MM.1S (cell line): ENCODE results near the gene FBXL20.

ENCODE experiments used
- DNase-seq: peaks from one replicate; pipeline ENCODE4 v3.0.0-alpha.2; 2015
- H2AFZ ChIP-seq: fragments of 300-600 bp; sonication (generic); 2 replicates; pipeline ENCODE4 v1.6.0; 2016; ENCODE audit warnings: antibody characterized with exemption, low read length
- H3F3A ChIP-seq: fragments of 300-600 bp; sonication (generic); 2 replicates; pipeline ENCODE4 v1.6.1; 2016; ENCODE audit warnings: mild to moderate bottlenecking, antibody characterized with exemption, low read length, moderate library complexity, mixed read lengths; ENCODE audit not compliant: insufficient read depth
- H3K27ac ChIP-seq: fragments of 300-600 bp; sonication (generic); 2 replicates; pipeline ENCODE4 v1.5.1; 2016; ENCODE audit warnings: mild to moderate bottlenecking, low read length
- H3K27me3 ChIP-seq: fragments of 300-600 bp; sonication (generic); replicated peaks from 2 replicates; pipeline ENCODE4 v1.6.0; 2016; ENCODE audit warnings: low read length; ENCODE audit not compliant: insufficient read depth
- H3K36me3 ChIP-seq: fragments of 300-600 bp; sonication (generic); replicated peaks from 2 replicates; pipeline ENCODE4 v1.6.1; 2016; ENCODE audit warnings: mild to moderate bottlenecking, low read length, mixed read lengths; ENCODE audit not compliant: insufficient read depth
- H3K4me1 ChIP-seq: fragments of 300-600 bp; sonication (generic); 2 replicates; pipeline ENCODE4 v1.6.1; 2016; ENCODE audit warnings: low read length, mixed read lengths
- H3K4me2 ChIP-seq: fragments of 300-600 bp; sonication (generic); 2 replicates; pipeline ENCODE4 v1.6.0; 2016; ENCODE audit warnings: low read depth, low read length
- H3K4me3 ChIP-seq: fragments of 300-600 bp; sonication (generic); 2 replicates; pipeline ENCODE4 v1.5.1; 2016; ENCODE audit warnings: low read length, mixed read lengths
- H3K79me2 ChIP-seq: fragments of 300-600 bp; sonication (generic); 2 replicates; pipeline ENCODE4 v1.6.1; 2016; ENCODE audit warnings: mixed run types, low read length, mixed read lengths
- H3K9ac ChIP-seq: fragments of 300-600 bp; sonication (generic); 2 replicates; pipeline ENCODE4 v1.6.1; 2016; ENCODE audit warnings: low read length, mixed read lengths
- H3K9me2 ChIP-seq: fragments of 300-600 bp; sonication (generic); replicated peaks from 2 replicates; pipeline ENCODE4 v1.6.1; 2016; ENCODE audit warnings: mild to moderate bottlenecking, low read length, mixed read lengths; ENCODE audit not compliant: insufficient read depth
- H3K9me3 ChIP-seq: fragments of 300-600 bp; sonication (generic); replicated peaks from 2 replicates; pipeline ENCODE4 v1.6.1; 2016; ENCODE audit warnings: mild to moderate bottlenecking, low read length, mixed read lengths; ENCODE audit not compliant: insufficient read depth
- H4K20me1 ChIP-seq: fragments of 300-600 bp; sonication (generic); 2 replicates; pipeline ENCODE4 v1.6.1; 2016; ENCODE audit warnings: mild to moderate bottlenecking, low read length, moderate library complexity, mixed read lengths; ENCODE audit not compliant: insufficient read depth
- CTCF ChIP-seq: fragments of 300-600 bp; sonication (generic); IDR thresholded peaks from 2 replicates; pipeline ENCODE4 v1.5.1; 2016; ENCODE audit warnings: antibody characterized with exemption, low read length, mixed read lengths
- EZH2 ChIP-seq: fragments of 300-600 bp; sonication (generic); optimal IDR thresholded peaks from 2 replicates; pipeline ENCODE3; 2017; ENCODE audit warnings: low read depth, mild to moderate bottlenecking, antibody characterized with exemption, low read length, mixed read lengths
- EZH2phosphoT487 ChIP-seq: fragments of 300-600 bp; sonication (generic); IDR thresholded peaks from 2 replicates; pipeline ENCODE4 v1.6.1; 2018; ENCODE audit warnings: antibody characterized with exemption, low read length

The FBXL20 gene

GRCh38 chr17:39277110-39277509 lies 124.3 kb downstream of the FBXL20 start:
- TF ChIP-seq EZH2 (no peak), CTCF (no peak), EZH2phosphoT487 (no peak)
- DNase-seq, result no peak
- Histone ChIP-seq H2AFZ (no peak overlapping the region), H3K4me2 (no peak overlapping the region), H3K4me1 (no peaks in the 10 kb centered on the region), H4K20me1 (no peaks in the 10 kb centered on the region), H3K27me3 (no peaks in the 10 kb centered on the region), H3K9me3 (no peaks in the 10 kb centered on the region), H3K4me3 (no peak overlapping the region), H3K9me2 (no peaks in the 10 kb centered on the region), H3K9ac (no peak overlapping the region), H3K79me2 (no peaks in the 10 kb centered on the region), H3K27ac (no peak overlapping the region), H3K36me3 (no peaks in the 10 kb centered on the region), H3F3A (no peaks in the 10 kb centered on the region)

- Histone ChIP-seq H3K4me3 (no peak overlapping the region), H3K9me3 (no peaks in the 10 kb centered on the region), H3K4me2 (no peak overlapping the region), H3K36me3 (no peaks in the 10 kb centered on the region), H3K79me2 (no peaks in the 10 kb centered on the region), H3F3A (no peaks in the 10 kb centered on the region), H3K27me3 (no peaks in the 10 kb centered on the region), H3K4me1 (no peaks in the 10 kb centered on the region), H3K9ac (no peak overlapping the region), H2AFZ (no peak overlapping the region), H3K9me2 (no peaks in the 10 kb centered on the region), H4K20me1 (no peaks in the 10 kb centered on the region), H3K27ac (no peak overlapping the region)
- no peak for DNase-seq
- TF ChIP-seq EZH2phosphoT487 (no peak), CTCF (no peak), EZH2 (no peak)
These were observed 125.3 kb downstream of the FBXL20 start for GRCh38 chr17:39276113-39276512.

- no peak overlapping the region for H3K9ac ChIP-seq
- H3K4me1 ChIP-seq, result no peaks in the 10 kb centered on the region
- H3K27me3 ChIP-seq, result no peaks in the 10 kb centered on the region
- H2AFZ ChIP-seq, result no peak overlapping the region
- H3K9me3 ChIP-seq, result no peaks in the 10 kb centered on the region
- H3K9me2 ChIP-seq, result no peaks in the 10 kb centered on the region
- no peaks in the 10 kb centered on the region for H4K20me1 ChIP-seq
- H3K36me3 ChIP-seq, result no peaks in the 10 kb centered on the region
- DNase-seq, result no peak
- H3K4me3 ChIP-seq, result no peak overlapping the region
- H3F3A ChIP-seq, result no peaks in the 10 kb centered on the region
- no peaks in the 10 kb centered on the region for H3K79me2 ChIP-seq
- H3K27ac ChIP-seq, result no peak overlapping the region
- TF ChIP-seq CTCF (no peak), EZH2 (no peak), EZH2phosphoT487 (no peak)
- H3K4me2 ChIP-seq, result no peak overlapping the region
These were observed 129.9 kb downstream of the FBXL20 start for GRCh38 chr17:39271546-39271945.

GRCh38 chr17:39270923-39271322 lies 130.5 kb downstream of the FBXL20 start:
- Histone ChIP-seq H3K4me3 (no peak overlapping the region), H3K27me3 (no peaks in the 10 kb centered on the region), H3F3A (no peaks in the 10 kb centered on the region), H3K36me3 (no peaks in the 10 kb centered on the region), H3K9me3 (no peaks in the 10 kb centered on the region), H3K4me1 (no peaks in the 10 kb centered on the region), H3K9ac (no peak overlapping the region), H3K27ac (no peak overlapping the region), H3K9me2 (no peaks in the 10 kb centered on the region), H2AFZ (no peak overlapping the region), H4K20me1 (no peaks in the 10 kb centered on the region), H3K79me2 (no peaks in the 10 kb centered on the region), H3K4me2 (no peak overlapping the region)
- TF ChIP-seq CTCF, result peak; percentile 28
- TF ChIP-seq EZH2phosphoT487, result no peak
- DNase-seq, result peak; percentile 21
